Peyer's patch (tissue), 4 donors: ENCODE data around the gene ANKRD55.

Experiments
- POLR2A ChIP-seq, 2 donors: fragments of 450-650 bp; IDR thresholded peaks; one replicate each; pipeline ENCODE4 v1.5.1; 2017; ENCODE audit warnings: antibody characterized with exemption in 2 of 2, mild to moderate bottlenecking in 2 of 2, moderate library complexity in 2 of 2
- TF ChIP-seq, protein P1 (sequence below), 6 experiments: fragments of 450-650 bp in 4 of 6; fragments of 200-600 bp in 2 of 6; sonication (generic) in 1 of 6; IDR thresholded peaks; one replicate each; pipeline ENCODE4 v1.5.1; 2017 to 2019; ENCODE audit warnings: antibody characterized with exemption in 6 of 6, mild to moderate bottlenecking in 3 of 6, moderate library complexity in 1 of 6

DNA sequence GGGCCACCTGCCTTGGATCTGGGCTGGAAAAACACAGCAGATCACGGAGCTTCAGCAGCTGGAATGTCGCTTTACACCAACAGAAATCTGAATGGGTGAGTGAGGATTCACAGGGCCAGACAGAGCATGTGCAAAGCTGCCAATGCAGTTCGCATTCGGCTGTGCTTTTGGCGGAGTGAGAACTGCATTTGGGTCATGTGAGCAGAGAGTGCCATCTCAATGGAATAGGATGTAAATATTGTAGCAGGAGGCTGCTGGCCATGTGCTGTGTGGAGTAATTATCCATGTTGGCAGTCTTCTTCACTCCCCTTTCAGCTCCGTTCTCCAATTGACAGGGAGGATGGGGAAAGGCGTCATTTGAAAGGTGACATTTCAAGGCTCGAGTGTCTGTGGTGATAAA, at the start of gene ANKRD55:
- TF ChIP-seq, protein P1, sequence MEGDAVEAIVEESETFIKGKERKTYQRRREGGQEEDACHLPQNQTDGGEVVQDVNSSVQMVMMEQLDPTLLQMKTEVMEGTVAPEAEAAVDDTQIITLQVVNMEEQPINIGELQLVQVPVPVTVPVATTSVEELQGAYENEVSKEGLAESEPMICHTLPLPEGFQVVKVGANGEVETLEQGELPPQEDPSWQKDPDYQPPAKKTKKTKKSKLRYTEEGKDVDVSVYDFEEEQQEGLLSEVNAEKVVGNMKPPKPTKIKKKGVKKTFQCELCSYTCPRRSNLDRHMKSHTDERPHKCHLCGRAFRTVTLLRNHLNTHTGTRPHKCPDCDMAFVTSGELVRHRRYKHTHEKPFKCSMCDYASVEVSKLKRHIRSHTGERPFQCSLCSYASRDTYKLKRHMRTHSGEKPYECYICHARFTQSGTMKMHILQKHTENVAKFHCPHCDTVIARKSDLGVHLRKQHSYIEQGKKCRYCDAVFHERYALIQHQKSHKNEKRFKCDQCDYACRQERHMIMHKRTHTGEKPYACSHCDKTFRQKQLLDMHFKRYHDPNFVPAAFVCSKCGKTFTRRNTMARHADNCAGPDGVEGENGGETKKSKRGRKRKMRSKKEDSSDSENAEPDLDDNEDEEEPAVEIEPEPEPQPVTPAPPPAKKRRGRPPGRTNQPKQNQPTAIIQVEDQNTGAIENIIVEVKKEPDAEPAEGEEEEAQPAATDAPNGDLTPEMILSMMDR (IDR thresholded peaks at IDR 0.05): no peak
- TF ChIP-seq POLR2A (IDR thresholded peaks at IDR 0.05): no peak
